Omental fat pad (tissue), 4 donors: ENCODE measurements around the gene MTREX. TPM values are rescaled to one million over a fixed set of nuclear protein-coding genes. Genes with fewer than 3 reads are reported as not detected.

ENCODE experiments used
- ATAC-seq: fragments of 150-250 bp; one replicate; pipeline ENCODE4 v1.9.1; 2016; ENCODE audit warnings: mild to moderate bottlenecking, moderate library complexity; ENCODE audit not compliant: low FRiP score
- DNase-seq: peaks from one replicate; pipeline ENCODE4 v3.0.0-alpha.2; 2019; ENCODE audit warnings: low spot score
- CTCF ChIP-seq, 3 donors: fragments of 450-650 bp; IDR thresholded peaks; one replicate each; pipeline ENCODE4 v1.5.1; 2016 to 2017; ENCODE audit warnings: antibody characterized with exemption in 3 of 3, mild to moderate bottlenecking in 3 of 3, moderate library complexity in 2 of 3
- total RNA-seq, 4 donors: library from RNA; depleted of rRNA; stranded (reverse); fragments of >200 nt; gene quantifications; one replicate each; pipeline ENCODE4 v1.1.0, GENCODE V29; 2016

The MTREX gene
- total RNA-seq, 4 donors from 2014 or later = 82.5 to 102 (median 86.1) TPM

GRCh38 chr5:55324006-55324405 is 16.2 kb downstream of the MTREX start:
- ATAC-seq (no peak), DNase-seq (no peak)
- no peak for TF ChIP-seq CTCF (IDR thresholded peaks at IDR 0.05)

GRCh38 chr5:55324815-55325418 is 17.1 kb downstream of the MTREX start:
- TF ChIP-seq CTCF (IDR thresholded peaks at IDR 0.05) = no peak
- ATAC-seq (no peak), DNase-seq (no peak)

- TF ChIP-seq CTCF (IDR thresholded peaks at IDR 0.05) = no peak
- ATAC-seq (no peak), DNase-seq (no peak)
Observed at GRCh38 chr5:55325621-55326020, 17.8 kb downstream of the MTREX start.

GRCh38 chr5:55327281-55327680 is 19.5 kb downstream of the MTREX start:
- no peak for DNase-seq
- TF ChIP-seq CTCF (IDR thresholded peaks at IDR 0.05) = no peak

GRCh38 chr5:55331321-55331720 is 23.5 kb downstream of the MTREX start:
- no peak for TF ChIP-seq CTCF (IDR thresholded peaks at IDR 0.05)
- no peak for DNase-seq
- ATAC-seq = no peak

More at GRCh38 chr5:55327281-55327680, 19.5 kb downstream of the MTREX start:
- no peak for ATAC-seq

- DNase-seq = no peak
- TF ChIP-seq CTCF (IDR thresholded peaks at IDR 0.05) = no peak
- ATAC-seq = no peak
Observed at GRCh38 chr5:55333017-55333416, 25.2 kb downstream of the MTREX start.

- ATAC-seq = no peak
- no peak for TF ChIP-seq CTCF (IDR thresholded peaks at IDR 0.05)
- DNase-seq = no peak
Observed at GRCh38 chr5:55333811-55334210, 26.0 kb downstream of the MTREX start.
